ENCODE results near the gene SYCP2L.

SYCP2L gene

DNA sequence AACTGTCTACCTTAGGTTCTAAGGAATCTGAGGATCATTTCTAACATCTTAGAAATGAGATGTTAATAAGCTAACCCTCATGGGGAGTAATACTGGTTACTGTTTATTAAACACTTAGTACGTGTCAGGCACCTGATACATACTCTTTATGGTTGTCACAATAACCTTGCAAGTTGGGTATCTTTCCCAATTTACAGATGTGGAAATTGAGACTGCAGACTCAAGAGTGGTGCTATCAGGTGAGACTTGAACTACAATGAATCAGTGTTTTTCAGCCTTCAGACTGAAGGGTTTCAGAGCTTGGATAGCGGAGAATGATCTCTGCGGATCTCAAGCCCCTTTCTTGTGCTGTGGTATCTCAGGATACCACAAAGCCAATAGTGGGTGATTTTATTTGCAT, 130.2 kb downstream of the SYCP2L start:
- H3K79me2 ChIP-seq (ENCODE audit: control insufficient read depth, insufficient read depth, low read length, unreplicated experiment), result no peaks in the 10 kb centered on the region
- no peaks in the 10 kb centered on the region for H3K36me3 ChIP-seq (ENCODE audit: insufficient read depth, low read length)
- no peak overlapping the region for H3K4me3 ChIP-seq (ENCODE audit: low read depth, low read length)
- H3K4me1 ChIP-seq (ENCODE audit: control insufficient read depth, insufficient read depth, low read length, unreplicated experiment), result no peaks in the 10 kb centered on the region
- H3K27me3 ChIP-seq (ENCODE audit: insufficient read depth, low read length), result 0 out of 2 replicates have a peak, but pooled peaks cover 3% of the 10 kb centered on the region
- no peak overlapping the region for H3K27ac ChIP-seq (ENCODE audit: low read depth, low read length)
- H2AFZ ChIP-seq (ENCODE audit: low read length, unreplicated experiment), result no peak overlapping the region

- H3K4me1 ChIP-seq (ENCODE audit: control insufficient read depth, insufficient read depth, low read length, unreplicated experiment), result no peaks in the 10 kb centered on the region
- no peaks in the 10 kb centered on the region for H3K36me3 ChIP-seq (ENCODE audit: insufficient read depth, low read length)
- no peak overlapping the region for H2AFZ ChIP-seq (ENCODE audit: low read length, unreplicated experiment)
- 0 out of 2 replicates have a peak, but pooled peaks cover 3% of the 10 kb centered on the region for H3K27me3 ChIP-seq (ENCODE audit: insufficient read depth, low read length)
- H3K79me2 ChIP-seq (ENCODE audit: control insufficient read depth, insufficient read depth, low read length, unreplicated experiment), result no peaks in the 10 kb centered on the region
- no peak overlapping the region for H3K4me3 ChIP-seq (ENCODE audit: low read depth, low read length)
- no peak overlapping the region for H3K27ac ChIP-seq (ENCODE audit: low read depth, low read length)
These were observed 131.4 kb downstream of the SYCP2L start for GRCh38 chr6:11018225-11018624.

- Histone ChIP-seq H3K27me3 (ENCODE audit: insufficient read depth, low read length) (no peaks in the 10 kb centered on the region), H3K79me2 (ENCODE audit: control insufficient read depth, insufficient read depth, low read length, unreplicated experiment) (no peaks in the 10 kb centered on the region), H2AFZ (ENCODE audit: low read length, unreplicated experiment) (no peak overlapping the region), H3K4me1 (ENCODE audit: control insufficient read depth, insufficient read depth, low read length, unreplicated experiment) (no peaks in the 10 kb centered on the region), H3K36me3 (ENCODE audit: insufficient read depth, low read length) (no peaks in the 10 kb centered on the region), H3K4me3 (ENCODE audit: low read depth, low read length) (no peak overlapping the region), H3K27ac (ENCODE audit: low read depth, low read length) (no peak overlapping the region)
These were observed 134.2 kb downstream of the SYCP2L start for GRCh38 chr6:11021003-11021402.

GRCh38 chr6:11021714-11022113, 134.9 kb downstream of the SYCP2L start:
- Histone ChIP-seq H3K79me2 (ENCODE audit: control insufficient read depth, insufficient read depth, low read length, unreplicated experiment) (no peaks in the 10 kb centered on the region), H3K36me3 (ENCODE audit: insufficient read depth, low read length) (no peaks in the 10 kb centered on the region), H3K4me3 (ENCODE audit: low read depth, low read length) (no peak overlapping the region), H3K27me3 (ENCODE audit: insufficient read depth, low read length) (no peaks in the 10 kb centered on the region), H2AFZ (ENCODE audit: low read length, unreplicated experiment) (no peak overlapping the region), H3K4me1 (ENCODE audit: control insufficient read depth, insufficient read depth, low read length, unreplicated experiment) (no peaks in the 10 kb centered on the region), H3K27ac (ENCODE audit: low read depth, low read length) (no peak overlapping the region)

DNA sequence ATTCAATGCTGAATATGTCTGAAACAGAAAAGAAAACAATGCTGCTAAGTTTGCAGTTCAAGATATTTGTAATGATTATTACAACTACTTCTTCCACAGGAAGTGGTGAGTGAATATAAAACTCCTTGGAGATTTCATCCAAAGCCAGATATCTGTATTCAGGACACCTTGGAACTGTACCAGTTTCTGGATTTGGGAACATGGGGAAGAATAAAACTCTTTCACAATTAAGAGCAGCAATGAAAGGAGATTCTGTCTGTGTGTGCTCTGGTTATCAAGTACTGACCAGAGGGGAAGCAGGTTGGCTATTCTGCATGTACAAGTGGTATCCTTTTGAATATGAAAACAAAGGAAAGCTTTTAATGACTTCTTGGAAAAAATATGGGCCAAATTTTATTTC, 136.2 kb downstream of the SYCP2L start:
- Histone ChIP-seq H3K27me3 (ENCODE audit: insufficient read depth, low read length) (no peaks in the 10 kb centered on the region), H3K27ac (ENCODE audit: low read depth, low read length) (no peak overlapping the region), H3K4me1 (ENCODE audit: control insufficient read depth, insufficient read depth, low read length, unreplicated experiment) (no peaks in the 10 kb centered on the region), H3K79me2 (ENCODE audit: control insufficient read depth, insufficient read depth, low read length, unreplicated experiment) (no peaks in the 10 kb centered on the region), H3K4me3 (ENCODE audit: low read depth, low read length) (no peak overlapping the region), H2AFZ (ENCODE audit: low read length, unreplicated experiment) (no peak overlapping the region), H3K36me3 (ENCODE audit: insufficient read depth, low read length) (no peaks in the 10 kb centered on the region)
